Activated T-cell treated with anti-CD3 and anti-CD28 coated beads, Interleukin-2, amount 50 U/mL, for 4 hours (primary cell): Measurements from ENCODE around the gene CDCP1. TPM values are rescaled to one million over a fixed set of nuclear protein-coding genes. Genes with fewer than 3 reads are reported as not detected.

Source experiments
- ATAC-seq, 2 donors: fragments of 200-7000 bp; cut with Tn5 transposase; one replicate each; pipeline ENCODE4 v1.10.0; 2021
- DNase-seq: peaks from one replicate; pipeline ENCODE4 v3.0.0-alpha.2; 2020
- H3K27me3 Mint-ChIP-seq: one replicate; pipeline ENCODE4 v1.8.0; 2021; ENCODE audit warnings: low read depth, mixed read lengths
- H3K36me3 Mint-ChIP-seq: one replicate; pipeline ENCODE4 v1.8.0; 2022; ENCODE audit warnings: mixed read lengths; ENCODE audit not compliant: insufficient read depth
- H3K4me1 Mint-ChIP-seq: one replicate; pipeline ENCODE4 v1.8.0; 2021; ENCODE audit warnings: low read depth, mixed read lengths
- H3K4me3 Mint-ChIP-seq: one replicate; pipeline ENCODE4 v1.8.0; 2021; ENCODE audit warnings: mild to moderate bottlenecking, moderate library complexity, mixed read lengths
- H3K9me3 Mint-ChIP-seq: one replicate; pipeline ENCODE4 v1.8.0; 2021; ENCODE audit warnings: mixed read lengths
- total RNA-seq, 3 donors: library from RNA; stranded (reverse); gene quantifications; one replicate each; pipeline ENCODE4 v1.2.1, GENCODE V29; 2021

CDCP1 gene
- total RNA-seq, 3 donors from 2014 or later = 0.63 to 2.3 (median 1.0) TPM

DNA sequence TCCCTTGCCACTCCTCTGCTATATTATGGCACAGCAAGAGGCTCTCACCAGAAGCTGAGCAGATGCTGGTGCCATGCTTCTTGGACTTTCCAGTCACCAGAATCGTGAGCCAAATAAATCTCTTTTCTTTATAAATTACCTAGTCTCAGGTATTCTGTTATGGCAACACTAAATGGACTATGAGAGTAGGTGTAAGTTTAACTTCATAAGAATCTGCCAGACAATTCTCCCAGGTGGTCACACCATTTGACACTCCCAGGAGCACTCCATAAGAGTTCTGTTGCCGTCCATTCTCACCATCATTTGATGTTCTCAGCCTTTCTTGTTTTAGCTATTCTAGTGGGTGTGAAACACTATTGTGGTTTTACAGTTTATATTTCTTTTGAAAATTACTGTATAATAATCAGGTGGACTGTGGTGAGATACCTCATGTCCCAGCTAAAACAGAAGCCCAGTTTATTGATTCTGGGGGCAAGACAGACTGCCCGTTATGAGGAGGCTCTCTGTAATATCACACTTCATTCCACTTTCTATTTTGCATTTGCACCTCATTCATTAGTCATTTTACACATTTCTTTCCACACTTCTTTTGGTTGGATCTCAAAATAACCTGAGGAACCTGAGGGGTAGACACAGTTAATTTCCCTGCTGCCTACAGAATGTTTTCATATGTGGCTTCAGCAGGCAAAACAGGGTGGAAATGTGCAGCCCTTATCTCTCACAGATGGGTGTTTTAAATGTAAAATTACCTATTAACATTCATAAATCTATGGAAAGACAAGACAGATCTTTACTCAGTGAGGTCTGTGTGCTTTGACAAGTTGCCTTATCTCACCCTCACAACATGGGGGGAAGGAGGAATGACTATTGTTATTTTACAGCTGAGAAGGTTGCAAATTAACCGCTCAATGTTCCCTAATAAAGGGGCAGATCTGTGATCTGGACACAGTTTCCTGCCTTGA is 42.1 kb downstream of the CDCP1 start:
- peaks cover 1% of the 10 kb centered on the region for H3K36me3 Mint-ChIP-seq
- peaks cover 55% of the 10 kb centered on the region for H3K4me1 Mint-ChIP-seq
- ATAC-seq (peak; percentile 7 to 34), DNase-seq (no peak)
- no peaks in the 10 kb centered on the region for H3K9me3 Mint-ChIP-seq
- no peak overlapping the region for H3K4me3 Mint-ChIP-seq
- peaks cover 30% of the 10 kb centered on the region for H3K27me3 Mint-ChIP-seq

DNA sequence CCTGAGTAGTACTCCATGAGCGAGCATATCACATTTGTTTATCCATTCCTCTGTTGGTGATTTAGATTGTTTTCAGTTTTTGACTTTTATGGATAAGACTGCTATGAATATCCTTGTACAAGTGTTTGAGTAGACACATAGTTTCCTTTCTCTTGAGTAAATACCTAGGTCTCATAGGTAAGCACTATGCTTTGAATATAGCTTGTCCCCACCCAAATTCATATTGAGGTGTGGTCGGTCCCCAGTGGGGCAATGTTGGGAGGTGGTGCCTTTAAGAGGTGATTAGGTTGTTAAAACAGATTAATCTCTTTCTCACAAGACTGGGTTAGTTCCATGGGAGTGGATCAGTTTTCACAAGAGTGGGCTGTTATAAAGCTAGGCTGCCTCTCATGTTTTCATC is 42.8 kb downstream of the CDCP1 start:
- Mint-ChIP-seq H3K27me3 (peaks cover 36% of the 10 kb centered on the region), H3K36me3 (peaks cover 1% of the 10 kb centered on the region), H3K9me3 (no peaks in the 10 kb centered on the region), H3K4me3 (no peak overlapping the region), H3K4me1 (peaks cover 52% of the 10 kb centered on the region)
- ATAC-seq (no peak), DNase-seq (no peak)

DNA sequence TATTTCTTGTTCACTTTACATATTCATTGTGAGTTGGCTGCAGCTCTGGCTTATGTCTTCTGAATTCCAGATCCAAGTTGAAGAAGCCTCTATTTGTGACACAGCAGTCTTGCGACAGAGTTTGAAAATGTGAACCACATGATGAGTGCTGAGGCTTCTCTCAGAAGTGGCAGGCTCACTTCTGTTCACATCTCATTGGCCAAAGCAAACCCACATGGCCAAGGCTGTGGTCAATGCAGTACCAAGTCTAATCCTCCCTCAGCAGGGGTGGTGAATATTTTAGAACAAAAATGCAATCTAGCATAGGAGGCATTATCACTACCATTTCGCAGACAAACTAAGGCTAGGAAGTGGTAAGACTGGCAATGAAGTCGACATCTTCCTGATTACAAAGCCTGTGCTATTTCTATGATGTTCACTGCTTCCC is 45.2 kb downstream of the CDCP1 start:
- no peak for ATAC-seq
- H3K9me3 Mint-ChIP-seq = no peaks in the 10 kb centered on the region
- no peak for DNase-seq
- H3K4me1 Mint-ChIP-seq = peaks cover 32% of the 10 kb centered on the region
- peaks cover 1% of the 10 kb centered on the region for H3K36me3 Mint-ChIP-seq
- H3K4me3 Mint-ChIP-seq = no peak overlapping the region
- peaks cover 42% of the 10 kb centered on the region for H3K27me3 Mint-ChIP-seq

GRCh38 chr3:45098310-45098709 is 47.9 kb downstream of the CDCP1 start:
- DNase-seq = no peak
- peaks cover 5% of the 10 kb centered on the region for H3K4me1 Mint-ChIP-seq
- H3K9me3 Mint-ChIP-seq = no peaks in the 10 kb centered on the region
- no peak for ATAC-seq
- peaks cover 1% of the 10 kb centered on the region for H3K36me3 Mint-ChIP-seq
- H3K27me3 Mint-ChIP-seq = peaks cover 54% of the 10 kb centered on the region
- no peak overlapping the region for H3K4me3 Mint-ChIP-seq

DNA sequence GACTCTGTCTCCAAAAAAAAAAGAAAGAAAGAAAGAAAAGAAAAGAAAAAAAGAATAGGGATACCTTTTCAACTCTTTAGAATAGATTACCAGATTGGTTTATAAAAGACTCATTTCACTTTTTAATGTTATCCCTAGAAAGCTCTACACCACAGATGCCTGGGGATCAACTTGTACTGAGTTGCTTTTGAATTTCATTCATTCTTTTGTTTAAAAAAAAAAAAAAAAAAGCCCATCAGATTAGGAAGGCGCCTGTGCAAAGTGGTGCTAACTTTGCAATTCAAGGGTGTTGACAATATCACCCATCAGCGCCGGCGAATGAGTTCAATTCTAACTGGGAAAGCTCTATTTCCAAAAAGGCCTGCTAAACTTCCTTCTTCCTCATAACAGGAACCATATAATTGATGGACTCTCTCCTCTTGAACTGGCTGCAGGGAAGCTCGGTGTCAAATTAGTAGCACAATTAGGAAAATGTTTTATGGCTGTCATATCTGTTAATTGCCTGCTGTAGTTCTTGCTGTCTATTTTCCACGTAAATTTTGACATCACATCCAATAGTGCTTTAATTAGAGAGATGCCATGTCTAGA is 48.8 kb downstream of the CDCP1 start:
- H3K27me3 Mint-ChIP-seq = peaks cover 54% of the 10 kb centered on the region
- no peaks in the 10 kb centered on the region for H3K4me1 Mint-ChIP-seq
- no peak for DNase-seq
- H3K9me3 Mint-ChIP-seq = no peaks in the 10 kb centered on the region
- peaks cover 1% of the 10 kb centered on the region for H3K36me3 Mint-ChIP-seq
- ATAC-seq = no peak
- H3K4me3 Mint-ChIP-seq = no peak overlapping the region

DNA sequence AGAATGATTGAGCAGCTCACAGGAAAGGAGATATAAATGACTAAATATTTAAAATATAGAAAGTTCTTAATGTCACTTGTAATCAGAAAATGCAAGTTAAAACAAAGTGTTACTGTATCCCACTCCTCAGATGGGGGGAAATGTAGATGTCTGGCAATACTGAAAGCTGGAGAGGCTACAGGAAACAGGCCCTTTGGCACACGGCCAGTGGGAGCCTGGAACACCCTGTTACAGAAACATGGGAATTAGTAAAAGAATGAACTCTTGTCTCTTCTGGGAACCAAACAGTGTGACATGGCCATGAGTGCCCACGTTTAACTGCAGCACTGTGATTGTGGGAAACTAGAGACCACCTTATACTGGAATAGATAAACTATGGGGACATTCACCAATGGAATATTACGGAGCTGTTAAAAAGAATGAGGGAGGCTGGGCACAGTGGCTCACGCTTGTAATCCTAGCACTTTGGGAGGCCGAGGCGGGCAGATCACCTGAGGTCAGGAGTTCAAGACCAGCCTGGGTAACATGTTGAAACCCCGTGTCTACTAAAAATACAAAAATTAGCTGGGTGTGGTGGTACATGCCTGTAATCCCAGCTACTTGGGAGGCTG is 50.2 kb downstream of the CDCP1 start:
- Mint-ChIP-seq H3K9me3 (no peaks in the 10 kb centered on the region), H3K27me3 (peaks cover 49% of the 10 kb centered on the region)

GRCh38 chr3:45093176-45093575 is 53.0 kb downstream of the CDCP1 start:
- no peak for ATAC-seq
- no peak for DNase-seq
- Mint-ChIP-seq H3K9me3 (no peaks in the 10 kb centered on the region), H3K27me3 (peaks cover 26% of the 10 kb centered on the region), H3K36me3 (no peaks in the 10 kb centered on the region), H3K4me1 (no peaks in the 10 kb centered on the region), H3K4me3 (no peak overlapping the region)

More for the DNA sequence above, 50.2 kb downstream of the CDCP1 start:
- Mint-ChIP-seq H3K36me3 (peaks cover 1% of the 10 kb centered on the region), H3K4me3 (no peak overlapping the region), H3K4me1 (no peaks in the 10 kb centered on the region)
- no peak for ATAC-seq
- DNase-seq = no peak

- Mint-ChIP-seq H3K36me3 (no peaks in the 10 kb centered on the region), H3K4me1 (no peaks in the 10 kb centered on the region), H3K9me3 (no peaks in the 10 kb centered on the region), H3K4me3 (no peak overlapping the region), H3K27me3 (peaks cover 20% of the 10 kb centered on the region)
- DNase-seq = no peak
- no peak for ATAC-seq
Measured at GRCh38 chr3:45092132-45093031, 53.8 kb downstream of the CDCP1 start.

DNA sequence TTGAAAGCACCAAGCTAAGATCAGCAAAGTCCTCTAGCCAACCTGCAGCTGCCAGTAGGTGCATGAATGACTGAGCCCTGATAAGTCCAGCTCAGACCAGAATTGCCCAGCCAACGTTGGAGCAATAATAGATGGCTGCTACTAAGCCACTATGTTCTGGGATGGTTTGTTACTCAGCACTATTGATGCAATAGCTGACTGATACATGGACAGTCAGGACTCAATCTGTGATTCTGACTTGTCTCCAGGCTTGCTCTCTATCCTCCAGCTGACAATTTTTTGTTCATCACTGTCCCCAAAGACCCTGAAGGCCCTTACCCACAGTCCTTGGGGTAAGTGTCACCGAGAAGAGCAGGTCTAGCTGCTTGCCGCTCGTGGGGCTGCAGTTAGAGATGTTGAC is 55.3 kb downstream of the CDCP1 start:
- no peak for ATAC-seq
- Mint-ChIP-seq H3K9me3 (no peaks in the 10 kb centered on the region), H3K4me1 (no peaks in the 10 kb centered on the region), H3K27me3 (peaks cover 20% of the 10 kb centered on the region), H3K36me3 (no peaks in the 10 kb centered on the region), H3K4me3 (no peak overlapping the region)
- DNase-seq = no peak

GRCh38 chr3:45088543-45089358 is 57.4 kb downstream of the CDCP1 start:
- H3K9me3 Mint-ChIP-seq = no peaks in the 10 kb centered on the region
- no peaks in the 10 kb centered on the region for H3K4me1 Mint-ChIP-seq
- no peak for DNase-seq
- no peaks in the 10 kb centered on the region for H3K36me3 Mint-ChIP-seq
- H3K4me3 Mint-ChIP-seq = no peak overlapping the region
- peaks cover 7% of the 10 kb centered on the region for H3K27me3 Mint-ChIP-seq
- ATAC-seq = no peak

GRCh38 chr3:45087155-45087554 is 59.0 kb downstream of the CDCP1 start:
- no peak for DNase-seq
- H3K36me3 Mint-ChIP-seq = no peaks in the 10 kb centered on the region
- no peaks in the 10 kb centered on the region for H3K4me1 Mint-ChIP-seq
- H3K9me3 Mint-ChIP-seq = no peaks in the 10 kb centered on the region
- no peak for ATAC-seq
- H3K4me3 Mint-ChIP-seq = no peak overlapping the region
- no peaks in the 10 kb centered on the region for H3K27me3 Mint-ChIP-seq

- ATAC-seq (no peak), DNase-seq (no peak)
- Mint-ChIP-seq H3K4me3 (no peak overlapping the region), H3K4me1 (no peaks in the 10 kb centered on the region), H3K9me3 (peaks cover 3% of the 10 kb centered on the region), H3K27me3 (no peaks in the 10 kb centered on the region), H3K36me3 (no peaks in the 10 kb centered on the region)
Measured at GRCh38 chr3:45084820-45085816, 61.1 kb downstream of the CDCP1 start.
